ENCODE measurements around the gene MARF1. TPM values are rescaled to one million over a fixed set of nuclear protein-coding genes. Genes with fewer than 3 reads are reported as not detected.

MARF1 gene
- total RNA-seq, 1 donor from 2014 or later, result 51.4 TPM

- DNase-seq (ENCODE audit: low spot score), result peak; percentile 53
Measured at GRCh38 chr16:15601212-15601879, 41.6 kb downstream of the MARF1 start.

DNA sequence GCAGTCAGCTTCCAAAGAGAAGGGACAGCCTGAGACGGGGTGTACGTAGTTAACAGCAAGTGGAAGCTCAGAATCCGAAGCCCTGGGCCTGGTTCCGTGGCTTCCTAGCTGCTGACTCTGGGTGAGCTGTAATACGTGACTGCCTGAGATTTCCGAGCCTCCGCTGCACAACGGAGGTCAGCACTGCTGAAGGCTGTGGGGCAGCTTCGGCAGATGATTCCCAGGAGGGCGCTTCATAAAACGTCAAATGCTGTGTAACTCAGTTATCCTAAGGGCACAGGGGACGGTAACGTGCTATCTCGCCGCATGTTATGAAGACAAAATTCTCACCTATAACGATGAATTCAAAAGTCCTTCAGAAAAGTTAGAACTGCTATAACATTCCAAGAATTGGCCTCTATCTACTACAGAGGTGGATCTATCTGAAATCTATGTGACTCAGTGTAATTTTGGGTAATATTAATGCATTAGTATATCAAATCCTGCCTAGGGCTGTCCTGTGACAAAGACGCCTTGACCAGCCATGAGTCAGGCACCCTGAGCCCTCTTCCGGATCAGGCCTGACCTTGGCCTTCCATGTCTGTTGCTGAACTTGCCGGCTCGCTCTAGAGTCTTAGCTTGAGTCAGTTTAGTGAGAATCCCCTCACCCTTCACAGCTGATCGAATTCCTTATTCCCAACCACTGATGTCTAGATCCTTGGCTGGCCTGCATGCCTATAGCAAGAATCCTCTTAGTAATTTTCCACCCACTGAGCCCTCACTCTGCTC is 43.5 kb downstream of the MARF1 start:
- DNase-seq (ENCODE audit: low spot score), result peak; percentile 79

GRCh38 chr16:15598648-15599190 is 44.2 kb downstream of the MARF1 start:
- peak; percentile 35 for DNase-seq (ENCODE audit: low spot score)

- DNase-seq (ENCODE audit: low spot score), result peak; percentile 81
Measured at GRCh38 chr16:15597822-15598647, 44.9 kb downstream of the MARF1 start.

- peak; percentile 57 for DNase-seq (ENCODE audit: low spot score)
Measured at GRCh38 chr16:15597135-15597534, 45.8 kb downstream of the MARF1 start.

- no peak for DNase-seq (ENCODE audit: low spot score)
Measured at GRCh38 chr16:15594711-15595320, 48.1 kb downstream of the MARF1 start.

DNA sequence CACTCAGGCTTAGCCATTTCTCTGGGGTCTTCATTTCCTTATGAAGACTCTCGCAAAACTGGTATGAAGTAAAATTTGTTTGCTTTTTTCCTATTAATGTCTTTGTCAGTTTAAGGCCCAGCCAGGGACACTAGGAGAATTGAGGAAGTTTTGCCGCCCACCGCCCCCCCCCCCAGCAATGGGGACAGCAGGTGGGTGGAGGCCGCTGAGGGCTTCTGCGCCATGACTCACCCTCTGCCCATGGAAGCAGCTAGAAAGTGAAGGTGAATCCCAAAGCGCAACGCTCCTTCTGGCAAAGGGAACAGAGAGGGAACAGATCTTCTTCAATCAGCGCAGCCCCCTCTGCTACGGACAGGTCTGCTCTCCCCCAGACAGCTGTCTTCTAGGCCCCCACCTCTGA is 49.7 kb downstream of the MARF1 start:
- no peak for DNase-seq (ENCODE audit: low spot score)

GRCh38 chr16:15592324-15592723 is 50.6 kb downstream of the MARF1 start:
- no peak for DNase-seq (ENCODE audit: low spot score)

DNA sequence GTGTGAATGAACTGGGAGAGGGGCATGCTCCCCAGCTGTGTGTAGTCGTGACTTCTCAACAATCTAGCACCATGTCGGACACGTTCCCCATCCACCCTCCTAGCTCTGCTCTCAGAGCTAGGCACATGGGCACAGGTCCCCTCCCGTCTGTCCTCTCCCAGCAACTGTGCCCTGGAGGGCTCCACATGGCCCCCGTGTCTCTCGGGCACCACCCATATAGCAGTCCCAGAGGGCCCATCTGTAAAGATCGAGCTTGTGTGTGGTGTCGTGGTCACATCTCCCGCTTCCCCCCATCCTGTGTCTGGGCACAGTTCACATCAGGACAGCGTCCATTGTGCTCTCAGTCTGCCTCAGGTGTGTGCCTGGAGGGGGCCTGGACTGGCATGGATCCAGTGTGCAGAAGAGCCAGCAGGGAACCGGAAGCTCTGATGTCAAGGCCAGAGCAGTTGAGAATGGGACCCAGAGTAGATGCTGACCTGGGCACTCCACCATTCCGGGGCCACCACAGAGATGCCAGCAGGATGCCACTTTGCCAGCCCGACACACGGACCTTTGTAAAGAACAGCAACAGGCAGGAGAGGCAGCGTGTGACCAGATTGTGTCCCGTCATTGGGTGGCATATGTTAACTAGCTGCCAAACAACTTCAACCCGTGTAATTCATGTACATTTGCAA is 55.7 kb downstream of the MARF1 start:
- DNase-seq (ENCODE audit: low spot score), result peak; percentile 68

- DNase-seq (ENCODE audit: low spot score), result no peak
Measured at GRCh38 chr16:15586716-15587115, 56.2 kb downstream of the MARF1 start.

DNA sequence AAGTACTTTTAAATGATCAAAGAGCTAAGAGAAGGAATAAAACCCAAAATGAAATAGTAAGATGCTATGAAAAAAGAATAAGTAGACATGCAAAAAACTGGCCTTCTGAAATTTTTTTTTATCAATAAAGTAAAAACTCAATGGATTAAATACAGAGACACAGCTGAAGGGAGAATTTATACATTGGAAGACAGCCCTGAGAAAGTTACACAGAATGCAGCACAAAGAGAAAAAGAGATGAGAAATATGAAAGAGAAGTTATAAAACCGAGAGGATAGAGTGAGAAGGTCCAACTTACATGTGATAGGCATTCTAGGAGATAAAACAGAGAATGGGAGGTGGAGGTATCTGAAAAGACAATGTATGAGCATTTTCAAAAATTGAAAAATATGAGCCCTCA is 57.0 kb downstream of the MARF1 start:
- DNase-seq (ENCODE audit: low spot score), result no peak

DNA sequence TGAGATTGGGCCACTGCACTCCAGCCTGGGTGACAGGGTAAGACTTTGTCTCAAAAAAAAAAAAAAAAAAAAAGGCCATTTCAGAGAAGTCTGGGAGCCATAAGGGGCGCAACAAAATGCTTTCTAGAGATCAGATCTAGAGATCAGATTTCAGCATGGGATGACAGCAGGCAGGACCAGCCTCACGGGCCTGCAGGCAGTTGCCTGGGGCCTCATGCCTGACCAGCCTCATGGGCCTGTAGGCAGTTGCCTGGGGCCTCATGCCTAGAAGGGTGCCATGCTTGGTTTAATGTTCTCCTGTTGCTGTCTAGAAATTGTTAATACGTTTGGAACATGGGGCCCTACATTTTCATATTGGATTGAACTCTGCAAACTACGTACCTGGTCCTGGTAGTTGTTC is 59.4 kb downstream of the MARF1 start:
- DNase-seq (ENCODE audit: low spot score), result no peak

- no peak for DNase-seq (ENCODE audit: low spot score)
Measured at GRCh38 chr16:15581127-15581815, 61.7 kb downstream of the MARF1 start.

DNA sequence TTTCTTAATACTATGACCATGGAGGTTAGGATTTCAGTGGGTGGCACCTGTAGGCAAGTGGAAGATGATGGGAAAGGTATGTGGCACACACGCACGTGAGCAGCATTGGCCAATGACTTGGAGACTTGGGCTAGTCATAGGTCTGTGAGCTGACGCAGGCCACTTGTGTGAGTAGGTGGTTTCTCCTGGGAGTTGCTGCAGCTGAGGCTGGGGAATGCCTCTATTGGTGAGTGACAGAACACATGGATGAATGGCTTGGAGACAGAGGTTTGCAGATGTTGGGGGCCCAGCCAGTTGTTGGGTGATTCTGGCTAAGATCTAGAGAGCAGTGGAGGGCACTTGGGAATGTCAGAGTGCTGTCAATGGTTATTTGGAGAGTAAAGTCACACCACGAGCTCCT is 64.1 kb downstream of the MARF1 start:
- DNase-seq (ENCODE audit: low spot score), result no peak

DNA sequence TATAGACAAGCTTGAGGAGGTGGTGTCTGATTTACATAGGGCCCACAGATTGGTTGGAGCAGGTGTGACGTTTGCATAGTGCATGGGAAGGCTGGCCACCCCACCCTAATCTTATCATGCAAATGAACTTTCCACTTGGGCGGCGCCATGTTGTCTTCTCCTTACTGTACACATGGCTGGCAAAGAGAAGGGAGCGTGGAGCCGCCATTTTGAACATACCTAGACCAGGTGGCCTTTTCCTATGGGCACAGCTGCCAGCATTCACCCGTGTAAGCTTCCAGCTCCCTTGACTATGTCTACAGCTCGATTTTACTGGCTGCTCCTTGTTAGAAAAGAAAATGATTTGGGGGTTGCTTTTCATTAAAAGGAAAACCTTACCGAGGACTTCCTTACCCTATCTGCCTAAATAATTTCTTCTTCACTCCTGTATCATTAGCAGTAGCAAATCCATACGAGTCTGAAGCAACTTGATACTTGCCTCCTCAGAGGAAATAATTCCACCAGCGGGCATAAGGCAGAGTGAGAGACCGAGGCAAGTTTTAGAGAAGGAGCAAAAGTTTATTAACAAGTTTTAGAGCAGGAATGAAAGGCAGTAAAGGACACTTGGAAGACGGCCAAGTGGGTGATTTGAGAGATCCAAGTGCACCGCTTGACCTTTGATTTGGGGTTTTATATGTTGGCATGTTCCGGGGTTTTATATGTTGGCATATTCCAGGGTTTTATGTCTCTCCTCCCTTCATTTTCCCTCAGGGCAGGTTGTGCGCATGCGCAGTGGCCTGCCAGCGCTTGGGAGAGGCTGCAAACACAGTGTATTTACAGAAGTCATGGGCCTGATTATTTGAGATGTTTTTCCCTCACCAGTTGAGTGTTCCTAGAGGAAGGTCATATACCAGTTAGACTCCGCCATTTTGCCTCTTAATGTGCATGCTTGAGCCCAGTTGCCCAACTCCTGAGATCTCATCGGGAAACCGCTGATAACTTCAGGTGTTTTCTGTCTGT is 65.7 kb downstream of the MARF1 start:
- DNase-seq (ENCODE audit: low spot score), result no peak

GRCh38 chr16:15575293-15576049 is 67.5 kb downstream of the MARF1 start:
- DNase-seq (ENCODE audit: low spot score), result no peak

- no peak for DNase-seq (ENCODE audit: low spot score)
Measured at GRCh38 chr16:15574614-15574948, 68.4 kb downstream of the MARF1 start.

All from mesenteric fat pad (tissue), 1 donor.